ENCODE data around the gene C1orf21.

DNA sequence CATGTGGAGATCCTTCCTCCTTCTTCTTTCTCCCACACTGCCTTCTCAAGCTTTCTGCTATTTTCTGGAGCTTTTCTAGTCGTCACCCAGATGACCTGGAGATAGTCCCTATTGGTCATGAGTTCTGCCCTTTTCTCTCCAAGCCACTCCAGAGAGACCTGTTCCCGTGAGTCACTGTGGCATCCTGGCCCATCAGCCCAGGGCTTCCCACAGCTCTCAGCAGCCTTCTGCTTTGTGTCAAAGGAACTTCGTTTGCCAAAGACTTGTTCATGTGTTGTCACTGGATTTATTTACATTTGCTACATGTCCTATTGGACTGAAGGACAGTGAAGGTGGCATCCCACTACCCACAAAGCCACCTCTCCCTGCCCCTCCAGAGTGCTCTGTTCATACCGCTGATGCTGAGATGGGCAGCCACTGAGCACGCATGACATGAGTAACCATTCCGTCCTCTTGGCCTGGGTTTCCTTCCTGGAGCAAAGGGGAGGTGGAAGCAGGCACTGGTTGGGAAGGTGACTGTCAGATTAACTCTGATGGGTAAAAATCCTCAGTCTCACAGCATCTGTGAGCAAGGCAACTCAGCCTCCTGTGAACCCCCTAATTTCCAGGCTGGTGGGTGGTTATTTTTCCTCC, 248.6 kb downstream of the C1orf21 start:
- TF ChIP-seq TARDBP (IDR thresholded peaks at IDR 0.05) (no peak), FOXK2 (IDR thresholded peaks at IDR 0.05) (no peak), FOXA1 (IDR thresholded peaks at IDR 0.05) (no peak), SUZ12 (IDR thresholded peaks at IDR 0.05) (no peak), FOXM1 (IDR thresholded peaks at IDR 0.05; ENCODE audit: borderline replicate concordance) (no peak)
- TF ChIP-seq, protein P1, sequence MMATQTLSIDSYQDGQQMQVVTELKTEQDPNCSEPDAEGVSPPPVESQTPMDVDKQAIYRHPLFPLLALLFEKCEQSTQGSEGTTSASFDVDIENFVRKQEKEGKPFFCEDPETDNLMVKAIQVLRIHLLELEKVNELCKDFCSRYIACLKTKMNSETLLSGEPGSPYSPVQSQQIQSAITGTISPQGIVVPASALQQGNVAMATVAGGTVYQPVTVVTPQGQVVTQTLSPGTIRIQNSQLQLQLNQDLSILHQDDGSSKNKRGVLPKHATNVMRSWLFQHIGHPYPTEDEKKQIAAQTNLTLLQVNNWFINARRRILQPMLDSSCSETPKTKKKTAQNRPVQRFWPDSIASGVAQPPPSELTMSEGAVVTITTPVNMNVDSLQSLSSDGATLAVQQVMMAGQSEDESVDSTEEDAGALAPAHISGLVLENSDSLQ (IDR thresholded peaks at IDR 0.05), result no peak

All from HEK293T (cell line).